ENCODE results near the gene ACCSL.

ACCSL gene

DNA sequence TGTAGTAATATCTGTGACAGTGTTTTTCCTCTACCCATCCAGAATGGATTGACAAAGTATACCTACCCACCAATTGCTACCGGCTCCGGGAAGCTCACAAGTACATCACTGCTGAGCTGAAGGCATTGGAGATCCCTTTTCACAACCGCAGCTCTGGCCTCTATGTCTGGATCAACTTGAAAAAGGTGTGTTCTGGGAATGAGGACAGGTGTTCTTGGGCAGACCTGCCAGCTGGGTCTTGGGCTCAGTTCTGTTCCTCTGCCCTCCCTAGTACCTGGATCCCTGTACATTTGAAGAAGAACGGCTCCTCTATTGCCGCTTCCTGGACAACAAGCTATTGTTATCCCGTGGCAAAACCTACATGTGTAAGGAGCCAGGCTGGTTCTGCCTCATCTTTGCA lies 10.5 kb downstream of the ACCSL start:
- DNase-seq (ENCODE audit: low read depth): no peak

DNA sequence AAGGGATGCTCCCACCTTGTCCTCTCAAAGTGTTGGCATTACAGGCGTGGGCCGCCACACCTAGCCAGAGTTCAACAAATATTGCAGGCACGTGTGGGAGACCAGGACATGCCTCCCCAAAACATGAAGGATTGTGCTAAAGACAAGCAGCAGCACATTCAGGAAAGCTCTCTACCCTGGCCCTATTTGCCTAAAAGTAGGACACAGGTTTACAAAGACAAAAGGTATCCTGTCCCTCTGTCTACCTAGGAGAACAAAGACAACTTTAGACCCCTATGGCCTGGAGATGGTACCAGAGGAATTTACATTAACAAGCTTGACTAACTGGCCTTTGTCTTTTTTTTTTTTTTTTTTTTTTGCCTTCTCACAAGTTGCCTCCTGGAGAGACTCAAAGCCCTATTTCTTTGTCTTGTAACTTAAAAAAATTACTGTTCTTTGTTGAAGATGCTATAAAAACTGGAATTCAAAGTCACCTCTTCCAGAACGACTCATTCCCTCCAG lies 17.4 kb downstream of the ACCSL start:
- DNase-seq (ENCODE audit: low read depth): peak; percentile 30

DNA sequence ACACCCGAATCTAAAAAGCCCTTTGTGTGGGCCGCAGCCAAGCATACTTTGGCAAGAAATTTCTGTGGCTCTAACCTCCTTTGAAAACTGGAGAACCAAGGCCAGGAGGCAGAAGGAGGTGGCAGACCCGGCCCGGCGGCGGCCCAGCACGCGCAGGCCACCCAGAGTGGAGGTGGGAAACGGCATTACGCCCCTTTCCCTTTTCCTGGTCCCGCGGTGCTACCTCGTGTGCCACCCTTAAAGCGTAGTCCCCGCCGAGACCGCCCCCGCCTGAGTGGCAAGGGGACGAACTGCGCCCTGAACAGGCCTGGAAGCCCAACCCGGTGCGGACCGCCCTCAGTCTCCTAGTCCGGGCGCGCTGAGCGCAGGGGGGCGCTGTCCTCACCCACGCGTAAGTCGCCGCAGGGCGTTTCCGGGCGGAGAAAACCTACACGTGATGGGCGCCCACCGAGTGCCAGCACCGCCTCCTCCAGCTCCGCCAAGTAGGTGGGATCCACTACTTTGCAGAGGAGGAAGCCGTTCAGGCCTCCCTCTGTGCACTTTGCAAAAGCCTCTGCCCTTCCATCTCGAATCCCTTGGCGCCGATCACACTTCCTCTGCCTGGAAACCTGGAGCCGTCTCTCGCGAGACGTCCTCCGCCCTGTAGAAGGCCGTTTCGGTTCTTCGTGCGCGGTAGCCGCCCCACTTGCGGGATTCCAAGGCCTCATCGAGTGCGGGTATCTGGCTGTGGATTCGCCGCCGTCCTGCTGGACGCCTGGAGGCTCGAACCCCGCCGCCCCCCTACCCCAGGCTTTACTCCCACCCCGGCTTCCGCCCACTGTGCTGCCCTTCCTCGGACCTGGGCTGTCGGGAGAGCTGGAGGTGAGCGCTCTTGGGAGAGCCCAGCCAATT lies 18.3 kb downstream of the ACCSL start, which contains the start of gene ACCS:
ACCS (plus strand) TSS at position 430 of the 891 bp plus-strand sequence. CDS start 1,358 bp downstream, outside the sequence.
- peak; percentile 90 for DNase-seq (ENCODE audit: low read depth)

DNA sequence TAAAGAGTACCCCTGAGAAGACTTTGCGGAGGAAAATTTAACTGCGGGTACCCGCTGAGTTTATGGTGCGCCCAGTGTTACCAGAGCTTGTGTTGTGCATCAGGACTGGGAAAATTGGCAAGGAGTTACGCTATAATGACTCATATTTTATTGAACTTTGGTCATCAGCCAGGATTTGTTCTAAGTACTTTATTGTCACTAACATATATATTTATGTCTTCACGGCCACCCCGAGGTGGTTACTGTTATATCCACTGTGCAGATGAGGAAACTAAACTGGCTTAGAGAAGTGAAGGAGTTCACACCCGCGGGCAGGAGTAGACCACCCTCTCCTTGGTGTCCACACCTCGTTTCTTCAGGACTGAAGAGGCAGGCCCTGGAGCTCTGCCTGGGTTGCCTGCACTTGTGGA lies 19.0 kb downstream of the ACCSL start:
- DNase-seq (ENCODE audit: low read depth): peak; percentile 76

DNA sequence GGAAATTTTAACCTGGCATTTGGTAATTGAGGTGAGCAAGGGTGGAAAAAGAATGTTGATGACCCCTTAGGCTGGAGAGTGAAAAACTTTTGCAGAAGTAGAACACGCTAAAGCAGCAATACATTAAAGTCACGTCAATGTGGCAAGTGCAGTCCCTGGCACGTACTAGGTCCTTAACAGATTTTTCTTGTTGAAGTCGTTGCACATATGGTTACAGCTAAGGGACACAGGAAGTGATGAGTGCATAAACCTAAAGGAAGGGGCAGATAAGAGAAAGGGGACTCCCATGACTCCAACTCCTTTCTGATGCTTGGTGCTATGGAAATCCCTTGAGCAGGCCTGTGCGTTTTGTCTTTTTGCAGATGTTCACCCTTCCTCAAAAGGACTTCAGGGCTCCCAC lies 19.5 kb downstream of the ACCSL start:
- DNase-seq (ENCODE audit: low read depth): no peak

DNA sequence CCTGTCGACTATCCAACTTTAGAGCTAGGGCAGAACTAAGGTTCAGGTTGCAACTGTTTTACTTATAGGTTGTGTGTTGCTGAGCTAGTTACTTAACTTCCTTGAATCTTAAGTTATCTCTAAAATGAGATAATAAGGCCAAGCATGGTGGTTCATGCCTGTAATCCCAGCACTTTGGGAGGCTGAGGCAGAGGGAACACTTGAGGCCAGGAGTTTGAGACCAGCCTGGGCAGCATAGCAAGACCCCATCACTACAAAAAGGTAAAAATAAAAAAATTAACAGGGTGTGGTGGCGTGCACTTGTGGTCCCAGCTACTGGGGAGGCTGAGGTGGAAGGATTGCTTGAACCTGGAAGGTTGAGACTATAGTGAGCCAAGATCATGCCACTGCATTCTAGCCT lies 20.4 kb downstream of the ACCSL start:
- DNase-seq (ENCODE audit: low read depth): no peak

DNA sequence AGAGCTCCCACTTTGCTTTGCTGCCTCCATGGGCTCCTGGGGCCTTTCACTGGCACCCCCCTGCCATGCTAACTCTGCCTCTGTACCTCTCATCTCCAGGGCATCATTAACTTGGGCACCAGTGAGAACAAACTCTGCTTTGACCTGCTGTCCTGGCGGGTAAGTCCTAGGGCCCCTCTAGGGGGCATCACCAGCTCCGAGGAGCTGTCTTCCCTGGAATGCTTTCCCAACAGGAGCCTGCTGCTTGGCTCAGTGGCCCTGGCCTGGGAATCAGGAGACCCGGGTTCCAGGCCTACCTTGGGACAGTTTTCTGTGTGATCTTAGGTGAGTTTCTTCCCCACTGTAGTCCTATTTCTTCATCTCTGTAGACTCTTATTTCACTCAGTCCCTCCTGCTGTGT lies 23.4 kb downstream of the ACCSL start:
- no peak for DNase-seq (ENCODE audit: low read depth)

DNA sequence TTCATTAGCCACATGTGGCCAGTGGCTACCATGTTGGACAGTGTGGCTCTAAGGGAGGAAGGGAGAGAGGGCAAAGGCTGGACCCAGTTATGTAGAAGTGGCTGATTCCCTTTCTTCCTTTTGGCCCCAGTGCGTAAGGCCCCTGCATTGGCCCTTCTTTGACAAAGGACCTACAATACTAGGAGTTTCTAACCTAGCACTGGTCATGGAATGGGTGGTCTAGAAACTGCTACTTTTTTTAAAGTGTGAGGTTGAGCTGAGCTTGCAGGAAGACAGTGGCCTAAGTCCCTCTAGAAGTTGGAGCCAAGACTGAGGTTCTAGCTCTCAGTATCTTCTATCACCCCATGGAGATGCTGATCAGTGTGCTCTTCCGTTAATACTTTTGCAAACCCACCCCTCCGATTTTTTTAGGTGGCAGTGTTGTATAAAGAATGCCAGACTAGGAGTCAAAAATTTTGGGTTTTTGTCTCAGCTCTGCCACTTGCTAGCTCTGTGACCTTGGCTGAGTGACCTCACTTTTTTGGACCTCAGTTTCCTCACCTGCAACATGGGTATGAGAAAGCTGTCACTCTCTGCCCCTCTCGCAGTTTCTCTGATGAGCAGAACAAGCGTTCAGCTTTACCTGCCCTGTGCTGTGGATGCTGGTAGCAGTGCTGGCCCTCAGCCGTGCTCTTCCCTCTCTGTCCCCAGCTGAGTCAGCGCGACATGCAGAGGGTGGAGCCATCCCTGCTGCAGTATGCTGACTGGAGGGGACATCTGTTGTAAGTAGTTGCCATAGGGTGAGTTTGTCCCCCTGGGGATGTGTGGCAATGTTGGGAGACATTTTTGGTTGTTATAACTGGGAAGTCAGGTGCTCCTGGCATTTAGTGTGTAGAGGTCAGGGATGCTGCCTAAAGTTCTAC lies 25.2 kb downstream of the ACCSL start:
- DNase-seq (ENCODE audit: low read depth): no peak

DNA sequence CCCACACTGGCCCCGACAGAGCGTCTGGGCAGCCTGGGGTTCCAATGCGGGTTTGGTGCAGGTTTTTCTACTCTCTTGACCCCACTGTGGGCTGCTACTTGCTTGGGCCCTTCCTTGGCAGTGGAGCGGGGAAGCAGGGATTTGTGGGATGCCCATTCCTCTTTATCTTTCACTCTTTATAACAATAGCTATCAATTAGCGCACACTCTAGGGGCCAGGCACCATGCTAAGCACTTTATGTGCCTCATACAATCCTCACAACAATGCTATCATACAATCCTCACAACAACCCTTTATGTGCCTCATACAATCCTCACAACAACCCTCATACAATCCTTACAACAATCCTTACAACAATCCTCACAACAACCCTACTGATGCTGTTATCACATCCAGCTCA lies 31.0 kb downstream of the ACCSL start:
- DNase-seq (ENCODE audit: low read depth): no peak

DNA sequence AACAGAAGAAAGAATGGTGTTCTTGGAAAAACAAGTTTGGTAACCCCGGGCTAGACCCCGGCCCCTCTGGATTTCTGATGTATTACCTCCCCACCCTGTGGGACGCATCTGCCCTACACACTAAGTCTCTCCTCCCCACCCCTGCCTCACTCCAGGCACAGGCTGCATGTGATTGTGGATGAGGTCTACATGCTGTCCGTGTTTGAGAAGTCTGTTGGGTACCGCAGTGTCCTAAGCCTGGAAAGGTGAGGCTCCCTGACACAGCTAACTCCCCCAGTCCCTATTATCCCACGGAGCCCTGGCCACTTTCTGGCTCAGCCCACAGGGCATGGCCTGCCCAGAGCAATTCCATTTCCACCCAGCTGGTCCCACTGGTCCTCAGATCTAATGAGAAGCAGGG lies 31.6 kb downstream of the ACCSL start:
- DNase-seq (ENCODE audit: low read depth): no peak

DNA sequence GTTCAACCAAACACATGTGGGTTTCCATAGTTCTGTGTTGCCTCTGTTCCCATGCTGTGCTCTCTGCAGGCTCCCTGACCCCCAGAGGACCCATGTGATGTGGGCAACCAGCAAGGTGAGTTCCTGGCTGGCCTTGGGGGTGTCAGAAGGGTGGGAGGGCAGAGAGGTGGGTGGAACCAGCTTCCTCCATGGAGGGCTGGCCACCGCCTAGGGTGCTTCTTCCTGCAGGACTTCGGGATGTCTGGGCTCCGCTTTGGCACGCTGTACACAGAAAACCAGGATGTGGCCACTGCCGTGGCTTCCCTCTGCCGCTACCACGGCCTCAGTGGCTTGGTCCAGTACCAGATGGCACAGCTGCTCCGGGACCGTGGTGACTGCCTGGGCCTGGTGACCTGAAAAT lies 33.2 kb downstream of the ACCSL start:
- no peak for DNase-seq (ENCODE audit: low read depth)

DNA sequence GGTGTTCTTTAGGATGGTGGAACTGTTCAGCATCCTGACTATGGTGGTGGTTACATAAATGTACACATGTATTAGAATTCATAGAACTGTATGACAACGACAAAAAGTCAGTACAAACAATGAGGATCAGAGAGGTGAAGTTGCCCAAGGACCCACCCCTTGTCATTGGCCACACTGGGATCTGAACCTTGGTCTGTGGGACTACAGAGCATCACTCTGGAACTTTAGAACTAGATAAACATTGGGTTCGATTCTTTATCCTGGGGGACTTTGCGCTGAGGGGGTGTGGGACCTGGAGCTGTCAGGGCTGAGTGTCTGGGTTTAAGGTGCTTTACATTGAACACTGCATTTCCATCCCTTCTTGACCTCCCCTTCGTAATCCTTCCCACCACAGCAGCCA lies 34.9 kb downstream of the ACCSL start:
- DNase-seq (ENCODE audit: low read depth): no peak

DNA sequence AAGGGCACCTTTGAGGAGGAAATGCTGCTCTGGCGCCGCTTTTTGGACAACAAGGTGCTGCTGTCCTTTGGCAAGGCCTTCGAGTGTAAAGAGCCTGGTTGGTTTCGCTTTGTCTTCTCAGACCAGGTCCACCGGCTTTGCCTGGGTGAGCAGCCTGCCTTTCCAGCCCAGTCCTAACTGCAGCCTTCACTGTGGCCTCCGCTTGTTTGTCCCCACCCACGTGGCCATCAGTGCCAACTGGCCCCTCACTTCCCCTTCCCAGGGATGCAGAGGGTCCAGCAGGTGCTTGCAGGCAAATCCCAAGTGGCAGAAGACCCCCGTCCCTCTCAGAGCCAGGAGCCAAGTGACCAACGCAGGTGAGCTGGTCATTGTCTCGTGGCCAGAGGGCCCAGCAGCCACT lies 35.7 kb downstream of the ACCSL start:
- no peak for DNase-seq (ENCODE audit: low read depth)

DNA sequence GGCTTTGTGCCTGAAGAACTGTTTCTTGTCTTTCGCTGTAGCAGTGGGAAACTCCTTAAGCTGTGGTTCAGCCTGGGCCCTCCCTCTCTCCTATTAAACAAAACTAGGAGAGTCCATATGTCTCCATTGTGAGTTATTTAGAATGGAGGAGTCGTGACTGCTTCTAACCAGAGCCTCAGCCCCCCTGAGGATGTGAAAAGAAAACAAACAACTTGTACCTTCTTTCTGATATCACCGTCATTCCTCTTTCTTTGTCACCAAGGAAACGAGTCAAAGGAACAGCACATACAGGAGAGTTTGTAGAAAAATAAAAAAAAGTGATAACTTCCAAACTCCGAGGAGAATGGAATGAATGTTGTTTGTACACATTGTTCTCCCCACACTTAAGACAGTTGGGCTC lies 36.1 kb downstream of the ACCSL start:
- DNase-seq (ENCODE audit: low read depth): no peak

DNA sequence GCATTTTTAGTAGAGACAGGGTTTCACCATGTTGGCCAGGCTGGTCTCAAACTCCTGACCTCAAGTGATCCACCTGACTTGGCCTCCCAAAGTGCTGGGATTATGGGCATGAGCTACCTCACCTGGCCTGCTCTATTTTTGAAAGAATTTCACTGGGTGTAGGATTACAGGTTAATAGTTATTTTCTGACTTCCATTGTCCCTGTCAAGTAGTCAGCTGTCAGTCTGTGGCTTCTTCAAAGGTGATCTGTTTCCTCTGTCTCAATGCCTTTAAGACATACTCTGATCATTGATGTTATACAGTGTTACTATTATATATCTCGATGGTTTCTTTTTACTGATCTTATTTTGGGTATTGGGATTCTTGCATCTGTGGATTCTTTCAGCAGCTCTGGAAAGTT lies 37.5 kb downstream of the ACCSL start:
- no peak for DNase-seq (ENCODE audit: low read depth)

DNA sequence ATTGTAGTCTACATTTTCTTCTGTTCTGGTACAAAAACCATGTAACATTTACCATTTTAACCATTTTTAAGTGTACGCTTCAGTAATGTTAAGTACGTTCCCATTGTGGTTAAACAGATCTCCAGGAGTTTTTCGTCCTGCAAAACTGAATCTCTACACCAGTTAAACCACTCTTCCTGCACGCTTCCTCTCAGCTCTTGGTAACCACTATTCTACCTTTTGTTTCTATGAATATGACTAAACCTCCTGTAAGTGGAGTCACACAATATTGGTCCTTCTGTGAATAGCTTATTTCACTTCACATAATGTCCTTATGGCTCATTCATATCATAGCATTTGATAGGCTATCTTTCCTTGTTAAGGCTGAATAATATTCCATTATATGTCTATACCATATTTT lies 40.6 kb downstream of the ACCSL start:
- no peak for DNase-seq (ENCODE audit: low read depth)

DNA sequence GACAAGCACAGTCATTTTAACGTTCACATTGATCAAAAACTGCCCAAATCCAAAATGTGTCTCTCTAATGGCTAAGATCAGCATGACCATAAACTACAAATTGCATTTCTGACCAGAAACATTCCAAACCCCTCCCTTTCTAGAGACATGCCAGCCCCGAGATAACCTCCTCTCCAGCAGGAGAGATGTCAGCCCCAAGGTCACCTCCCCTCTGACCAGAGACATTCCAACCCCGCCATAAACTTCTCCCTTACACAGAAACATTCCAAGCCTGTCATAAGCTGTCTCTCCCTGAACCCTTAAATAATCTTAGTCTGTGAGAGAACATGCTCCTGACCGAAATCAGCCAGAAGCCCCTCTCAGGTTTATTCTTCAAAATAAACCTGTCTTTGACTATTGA lies 41.1 kb downstream of the ACCSL start:
- DNase-seq (ENCODE audit: low read depth): no peak

DNA sequence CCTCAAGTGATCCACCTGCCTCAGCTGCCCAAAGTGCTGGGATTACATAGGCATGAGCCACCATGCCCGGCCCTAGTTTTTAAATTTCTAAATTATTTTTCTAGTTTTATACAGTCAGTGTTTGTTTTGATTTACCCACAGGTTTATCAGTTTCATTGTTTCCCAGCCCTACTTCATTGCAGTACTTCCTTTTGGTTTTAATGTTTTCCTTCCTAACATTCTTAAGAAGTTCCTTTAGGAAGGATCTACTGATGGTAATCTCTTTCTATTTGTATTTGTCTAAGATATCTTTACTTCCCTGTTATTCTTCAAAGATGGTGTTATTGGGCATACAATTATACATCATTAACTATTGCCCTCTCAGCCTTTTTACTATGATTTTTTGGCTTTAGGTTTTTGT lies 42.8 kb downstream of the ACCSL start:
- no peak for DNase-seq (ENCODE audit: low read depth)

DNA sequence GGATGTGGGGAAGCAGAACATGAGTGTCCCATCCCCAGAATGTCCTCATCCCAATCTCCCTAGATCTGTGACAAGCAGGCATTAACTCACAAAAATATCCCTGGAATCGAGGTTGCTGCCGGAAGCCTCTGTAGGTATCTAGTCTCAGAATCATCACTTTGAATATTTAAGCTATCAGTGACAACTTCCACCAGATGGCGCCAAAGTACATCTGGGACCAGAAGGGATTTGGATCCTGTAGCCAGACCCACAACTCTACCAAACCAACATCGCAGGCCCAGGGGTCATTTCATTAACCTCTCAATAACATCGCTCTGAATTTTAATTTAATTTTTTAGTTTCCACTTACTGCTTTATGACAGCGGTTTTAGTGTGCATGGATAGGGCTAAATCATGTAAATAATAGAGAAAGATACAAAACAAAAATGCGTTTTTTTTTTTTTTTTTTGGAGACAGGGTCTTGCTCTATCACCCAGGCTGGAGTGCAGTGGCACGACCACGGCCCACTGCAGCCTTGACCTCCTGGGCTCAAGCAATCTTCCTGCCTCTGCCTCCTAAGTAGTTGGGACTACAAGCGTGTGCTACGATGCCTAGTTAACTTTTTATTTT lies 46.6 kb downstream of the ACCSL start:
- DNase-seq (ENCODE audit: low read depth): peak; percentile 83

DNA sequence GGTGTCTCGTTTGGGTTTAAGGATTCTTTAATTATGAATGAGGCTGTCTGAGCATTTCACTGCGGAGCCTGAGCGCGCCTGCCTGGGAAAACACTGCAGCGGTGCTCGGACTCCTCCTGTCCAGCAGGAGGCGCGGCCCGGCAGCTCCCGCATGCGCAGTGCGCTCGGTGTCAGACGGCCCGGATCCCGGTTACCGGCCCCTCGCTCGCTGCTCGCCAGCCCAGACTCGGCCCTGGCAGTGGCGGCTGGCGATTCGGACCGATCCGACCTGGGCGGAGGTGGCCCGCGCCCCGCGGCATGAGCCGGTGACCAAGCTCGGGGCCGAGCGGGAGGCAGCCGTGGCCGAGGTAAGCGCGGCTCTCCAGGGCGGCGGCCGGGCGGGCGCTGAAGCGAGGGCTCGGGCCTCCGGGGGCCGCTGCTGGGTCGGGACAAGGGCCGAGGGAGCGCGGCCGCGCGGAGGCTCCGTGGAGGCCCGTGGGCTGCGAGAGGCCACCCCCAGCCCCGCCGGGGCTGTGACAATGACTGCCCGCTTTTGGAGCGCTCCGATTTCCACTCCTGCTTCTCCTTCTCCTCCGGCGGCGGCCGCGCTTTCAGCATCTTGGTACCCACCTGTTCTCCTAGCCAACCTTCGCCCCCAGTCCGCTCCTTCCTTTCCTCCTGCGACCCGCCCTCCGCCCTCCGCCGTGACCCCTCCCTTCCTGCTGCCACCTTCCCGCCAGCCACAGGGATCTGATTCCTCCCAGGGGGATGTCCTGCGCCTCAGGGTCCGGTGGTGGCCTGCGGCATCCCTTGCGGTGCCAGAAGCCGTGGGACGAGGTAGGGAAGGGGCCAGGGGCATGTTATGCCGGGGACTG lies 48.0 kb downstream of the ACCSL start, which contains the start of gene EXT2:
EXT2 (plus strand) TSS at position 173 of the 854 bp plus-strand sequence. CDS start 12,035 bp downstream, outside the sequence.
- peak; percentile 84 for DNase-seq (ENCODE audit: low read depth)
